Uterus (tissue), 4 donors: ENCODE measurements around the gene EVA1C. TPM values are rescaled to one million over a fixed set of nuclear protein-coding genes. Genes with fewer than 3 reads are reported as not detected.
A peak's percentile ranks its signal among the peaks of the same experiment; 100 is the strongest.

Experiments used
- DNase-seq, 2 donors: peaks; one replicate each; pipeline ENCODE4 v3.0.0-alpha.2; 2019 to 2020
- H3K27ac ChIP-seq, 2 donors: fragments of 200-600 bp; sonication (generic); 1 replicate in 1 of 2; 2 replicates in 1 of 2; pipeline ENCODE4 v1.5.1; 2016 to 2018
- H3K27me3 ChIP-seq, 2 donors: fragments of 200-600 bp; sonication (generic); one replicate each; pipeline ENCODE4 v1.5.1; 2018 to 2019; ENCODE audit warnings: control low read depth in 1 of 2
- H3K36me3 ChIP-seq, 2 donors: fragments of 200-600 bp; sonication (generic); one replicate each; pipeline ENCODE4 v1.5.1; 2019; ENCODE audit warnings: control low read depth in 1 of 2
- H3K4me1 ChIP-seq, 2 donors: fragments of 200-600 bp; sonication (generic); one replicate each; pipeline ENCODE4 v1.5.1; 2018 to 2019; ENCODE audit warnings: control low read depth in 1 of 2
- H3K4me3 ChIP-seq, 2 donors: fragments of 200-600 bp; sonication (generic); 1 replicate in 1 of 2; 2 replicates in 1 of 2; pipeline ENCODE4 v1.5.1; 2018 to 2019; ENCODE audit warnings: mild to moderate bottlenecking in 1 of 2
- H3K9me3 ChIP-seq, 2 donors: fragments of 200-600 bp; sonication (generic); one replicate each; pipeline ENCODE4 v1.5.1; 2019; ENCODE audit warnings: control low read depth in 1 of 2
- CTCF ChIP-seq, 4 experiments: fragments of 200-600 bp in 2 of 4; fragments of 450-650 bp in 2 of 4; sonication (generic) in 2 of 4; IDR thresholded peaks; one replicate each; pipeline ENCODE4 v1.5.1; 2016 to 2019; ENCODE audit warnings: antibody characterized with exemption in 4 of 4, mild to moderate bottlenecking in 2 of 4, moderate library complexity in 1 of 4
- POLR2A ChIP-seq, 2 donors: fragments of 450-650 bp; IDR thresholded peaks; one replicate each; pipeline ENCODE4 v1.6.1; 2016; ENCODE audit warnings: antibody characterized with exemption in 2 of 2, mild to moderate bottlenecking in 1 of 2, moderate library complexity in 1 of 2
- intact Hi-C: fragments of 100-400 bp; cut with DNase I; formaldehyde crosslinking; loops from one replicate; pipeline ENCODE4 v1.15.1; 2023; ENCODE audit warnings: low total_unique reads
- total RNA-seq, 4 donors: library from RNA; depleted of rRNA in 3 of 4; stranded (reverse); fragments of >200 nt in 3 of 4; gene quantifications; one replicate each; pipeline versions ENCODE4 v1.1.0 to v1.2.4, GENCODE V29; 2014 to 2023
- donor health status: DM: yes; HTN: yes; CAD: no.

Gene EVA1C
- total RNA-seq, 4 donors from 2014 or later, result 8.3 to 105 (median 48.7) TPM

DNA sequence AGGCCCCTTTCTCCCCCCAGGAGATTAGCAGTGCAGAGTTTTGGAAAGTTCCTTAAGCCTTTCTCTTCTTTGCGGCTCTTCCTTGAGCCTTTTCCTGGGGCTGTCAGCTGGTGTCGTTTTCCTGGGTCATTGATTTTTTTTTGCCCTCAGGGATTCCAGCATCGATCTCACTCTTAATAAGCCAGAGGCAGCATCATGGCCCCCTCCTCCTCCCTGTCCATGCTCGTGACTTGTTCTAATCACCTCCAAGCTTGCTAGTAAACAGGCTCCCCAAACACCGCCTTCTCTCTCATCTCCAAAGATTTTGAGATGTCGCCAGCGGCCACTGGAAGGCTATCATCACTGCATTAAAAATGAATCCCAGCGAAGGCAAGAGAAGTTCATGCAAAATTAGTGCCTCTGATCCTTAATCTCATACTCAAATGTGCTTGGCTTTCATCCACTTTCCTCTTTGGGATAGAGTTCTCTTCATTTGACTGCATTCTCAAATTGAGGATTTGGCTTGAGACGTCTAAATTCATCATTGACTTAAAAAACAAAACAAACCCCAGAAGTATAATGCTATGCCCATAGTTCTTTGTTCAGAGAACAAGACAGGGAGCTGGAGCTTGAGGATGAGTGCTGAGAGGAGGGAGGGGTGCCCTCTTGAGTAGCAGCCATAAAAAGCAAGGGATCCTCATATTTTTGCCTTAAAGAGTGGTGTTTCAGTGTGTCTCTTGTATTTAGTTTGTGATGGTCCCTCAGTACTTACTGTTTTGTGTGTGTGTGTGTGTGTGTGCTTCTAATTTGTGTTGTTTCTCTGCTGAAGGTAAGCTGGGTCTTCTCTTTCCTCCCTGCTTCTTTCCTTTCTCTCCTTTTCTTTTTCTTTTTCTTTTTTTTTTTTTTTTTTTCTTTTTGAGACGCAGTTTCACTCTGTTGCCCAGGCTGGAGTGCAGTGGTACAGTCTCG is 3.2 kb downstream of the EVA1C start:
- peaks cover 0 to 18% of the 10 kb centered on the region in 2 donors for H3K4me1 ChIP-seq
- H3K4me3 ChIP-seq, result peak overlapping the region; percentile 13 to 72
- no peaks in the 10 kb centered on the region for H3K9me3 ChIP-seq
- H3K36me3 ChIP-seq, result no peaks in the 10 kb centered on the region
- TF ChIP-seq POLR2A (IDR thresholded peaks at IDR 0.05) (no peak), CTCF (IDR thresholded peaks at IDR 0.05) (no peak)
- no peak for DNase-seq
- intact Hi-C loops, result loop anchor here (10.0 kb wide), 1 partner anchor 189 kb away; no protein-coding TSS in a partner anchor
- H3K27ac ChIP-seq, result peak overlapping the region; percentile 98 to 100
- H3K27me3 ChIP-seq, result no peaks in the 10 kb centered on the region

GRCh38 chr21:32418146-32418545 is 5.6 kb downstream of the EVA1C start:
- Histone ChIP-seq H3K9me3 (no peaks in the 10 kb centered on the region), H3K4me3 (no peak overlapping the region), H3K27ac (peak overlapping the region in 1 of 2 donors; percentile 100), H3K36me3 (no peaks in the 10 kb centered on the region), H3K4me1 (peaks cover 0 to 12% of the 10 kb centered on the region in 2 donors), H3K27me3 (no peaks in the 10 kb centered on the region)
- DNase-seq, result no peak
- TF ChIP-seq POLR2A (IDR thresholded peaks at IDR 0.05) (no peak), CTCF (IDR thresholded peaks at IDR 0.05) (no peak)
- intact Hi-C loops, result loop anchor here (10.0 kb wide), 1 partner anchor 187 kb away; no protein-coding TSS in a partner anchor

DNA sequence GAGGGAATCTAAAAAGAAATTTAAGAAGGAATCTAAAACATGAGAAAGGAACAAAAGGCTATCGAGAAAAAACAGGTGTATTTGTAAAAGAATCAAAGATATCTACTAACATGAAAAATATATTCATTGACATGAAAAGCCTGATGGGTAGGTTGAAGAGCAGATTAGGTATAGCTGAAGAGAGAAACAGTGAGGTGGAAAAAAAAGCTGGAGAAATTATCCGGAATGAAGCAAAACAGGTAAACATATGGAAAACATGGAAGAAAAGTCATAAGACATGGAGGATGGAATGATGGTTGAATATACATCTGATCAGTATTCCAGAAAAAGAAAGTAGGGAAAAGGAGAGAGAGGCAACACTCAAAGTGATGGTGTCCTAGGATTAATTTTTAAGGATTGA is 9.6 kb downstream of the EVA1C start:
- no peak overlapping the region for H3K27ac ChIP-seq
- no peak for DNase-seq
- TF ChIP-seq POLR2A (IDR thresholded peaks at IDR 0.05) (no peak), CTCF (IDR thresholded peaks at IDR 0.05) (no peak)
- no peaks in the 10 kb centered on the region for H3K36me3 ChIP-seq
- peaks cover 0 to 13% of the 10 kb centered on the region in 2 donors for H3K4me1 ChIP-seq
- intact Hi-C loops, result no loop called here
- H3K4me3 ChIP-seq, result no peak overlapping the region
- no peaks in the 10 kb centered on the region for H3K27me3 ChIP-seq
- no peaks in the 10 kb centered on the region for H3K9me3 ChIP-seq

DNA sequence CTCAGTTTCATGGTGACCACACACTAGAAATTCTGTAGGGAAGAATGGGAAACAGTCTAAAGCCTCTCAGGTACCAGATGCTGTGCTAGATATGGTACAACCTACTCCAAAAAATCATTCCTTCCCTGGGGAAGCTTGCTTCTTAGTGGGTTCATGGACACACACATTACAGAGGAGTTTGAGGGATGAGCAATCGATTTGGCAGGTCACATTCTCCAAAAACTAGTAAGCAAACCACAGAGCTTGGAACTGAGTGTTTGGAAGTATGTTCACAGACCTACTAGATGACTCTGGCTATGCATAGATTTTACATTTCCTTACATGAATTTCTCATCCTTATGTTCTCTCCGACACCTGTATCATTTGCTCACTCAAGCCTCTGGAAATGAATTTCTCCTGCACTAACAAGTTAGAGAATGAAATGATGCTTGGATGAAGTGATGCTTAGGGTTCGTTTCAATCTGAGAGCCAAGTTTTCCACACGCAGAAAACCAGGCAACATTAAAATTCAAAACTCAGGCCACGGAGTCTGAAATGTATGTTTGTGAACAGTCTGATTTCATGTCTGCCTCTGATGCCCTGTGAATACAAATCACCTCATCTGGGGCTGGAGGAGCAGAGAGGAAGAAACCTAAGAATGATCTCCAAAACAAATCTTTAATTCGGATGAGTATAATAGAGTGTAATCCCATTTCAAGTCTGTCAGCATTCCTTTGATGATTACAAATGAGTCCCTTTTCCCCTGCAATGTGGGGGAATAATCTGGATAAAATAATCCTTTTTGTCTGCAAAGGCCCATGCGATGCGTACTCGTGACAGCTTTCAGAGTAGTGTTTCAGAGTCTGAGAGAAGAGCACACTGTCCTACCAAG is 11.0 kb downstream of the EVA1C start:
- H3K9me3 ChIP-seq, result no peaks in the 10 kb centered on the region
- no peak overlapping the region for H3K4me3 ChIP-seq
- H3K27me3 ChIP-seq, result no peaks in the 10 kb centered on the region
- TF ChIP-seq POLR2A (IDR thresholded peaks at IDR 0.05), result no peak
- no peak for TF ChIP-seq CTCF (IDR thresholded peaks at IDR 0.05)
- no peak for DNase-seq
- H3K27ac ChIP-seq, result no peak overlapping the region
- H3K36me3 ChIP-seq, result no peaks in the 10 kb centered on the region
- H3K4me1 ChIP-seq, result peaks cover 0 to 13% of the 10 kb centered on the region in 2 donors
- intact Hi-C loops, result no loop called here
